IPS-18c (cell line): ENCODE measurements around the gene SETX.
"Not testable (repeated sequence)": the region's sequence is repeated elsewhere in the genome, so short reads cannot be mapped to it uniquely, and the experiment has no call there.

Experiments
- H3K4me3 ChIP-seq: 2 replicates; pipeline ENCODE4 v1.7.0; 2013; ENCODE audit warnings: low read depth, mild to moderate bottlenecking, low read length, moderate library complexity; ENCODE audit not compliant: insufficient read depth
- H3K9me3 ChIP-seq: one replicate; pipeline ENCODE4 v1.6.1; 2013; ENCODE audit warnings: mild to moderate bottlenecking, low read length, moderate library complexity; ENCODE audit not compliant: control insufficient read depth, insufficient read depth

The SETX gene

GRCh38 chr9:132309056-132309455 is 45.7 kb downstream of the SETX start:
- Histone ChIP-seq H3K9me3 (no peaks in the 10 kb centered on the region), H3K4me3 (no peak overlapping the region)

GRCh38 chr9:132301521-132301920 is 53.3 kb downstream of the SETX start:
- Histone ChIP-seq H3K9me3 (no peaks in the 10 kb centered on the region), H3K4me3 (no peak overlapping the region)

GRCh38 chr9:132299221-132299620 is 55.6 kb downstream of the SETX start:
- H3K4me3 ChIP-seq, result no peak overlapping the region
- no peaks in the 10 kb centered on the region for H3K9me3 ChIP-seq

- no peaks in the 10 kb centered on the region for H3K9me3 ChIP-seq
- no peak overlapping the region for H3K4me3 ChIP-seq
Observed at GRCh38 chr9:132295181-132295580, 59.6 kb downstream of the SETX start.

GRCh38 chr9:132293145-132293721 is 61.6 kb downstream of the SETX start:
- H3K4me3 ChIP-seq, result no peak overlapping the region
- H3K9me3 ChIP-seq, result no peaks in the 10 kb centered on the region

GRCh38 chr9:132288966-132289365 is 65.8 kb downstream of the SETX start:
- no peak overlapping the region for H3K4me3 ChIP-seq

GRCh38 chr9:132288361-132288760 is 66.4 kb downstream of the SETX start:
- Histone ChIP-seq H3K4me3 (no peak overlapping the region), H3K9me3 (no peaks in the 10 kb centered on the region)

More at GRCh38 chr9:132288966-132289365, 65.8 kb downstream of the SETX start:
- H3K9me3 ChIP-seq, result no peaks in the 10 kb centered on the region

GRCh38 chr9:132287256-132287760 is 67.5 kb downstream of the SETX start:
- no peak overlapping the region for H3K4me3 ChIP-seq
- no peaks in the 10 kb centered on the region for H3K9me3 ChIP-seq

GRCh38 chr9:132283863-132284262 is 70.9 kb downstream of the SETX start:
- no peak overlapping the region for H3K4me3 ChIP-seq
- no peaks in the 10 kb centered on the region for H3K9me3 ChIP-seq

- H3K9me3 ChIP-seq, result no peaks in the 10 kb centered on the region
Observed at GRCh38 chr9:132283165-132283564, 71.6 kb downstream of the SETX start.

GRCh38 chr9:132274861-132275260 is 79.9 kb downstream of the SETX start:
- no peaks in the 10 kb centered on the region for H3K9me3 ChIP-seq

More at GRCh38 chr9:132283165-132283564, 71.6 kb downstream of the SETX start:
- H3K4me3 ChIP-seq, result no peak overlapping the region

GRCh38 chr9:132269704-132270516 is 84.9 kb downstream of the SETX start:
- not testable (repeated sequence) for H3K9me3 ChIP-seq, H3K4me3 ChIP-seq

More at GRCh38 chr9:132274861-132275260, 79.9 kb downstream of the SETX start:
- no peak overlapping the region for H3K4me3 ChIP-seq

GRCh38 chr9:132268725-132269352 is 85.9 kb downstream of the SETX start:
- H3K4me3 ChIP-seq, result no peak overlapping the region
- no peaks in the 10 kb centered on the region for H3K9me3 ChIP-seq

GRCh38 chr9:132267660-132268059 is 87.1 kb downstream of the SETX start:
- Histone ChIP-seq H3K4me3 (no peak overlapping the region), H3K9me3 (no peaks in the 10 kb centered on the region)

GRCh38 chr9:132266017-132266416 is 88.8 kb downstream of the SETX start:
- no peak overlapping the region for H3K4me3 ChIP-seq
- no peaks in the 10 kb centered on the region for H3K9me3 ChIP-seq

GRCh38 chr9:132260846-132261245 is 93.9 kb downstream of the SETX start:
- Histone ChIP-seq H3K4me3 (no peak overlapping the region), H3K9me3 (no peaks in the 10 kb centered on the region)

GRCh38 chr9:132250324-132251262 is 104.2 kb downstream of the SETX start:
- H3K4me3 ChIP-seq, result no peak overlapping the region
- peaks cover 7% of the 10 kb centered on the region for H3K9me3 ChIP-seq
